HL-60 (cell line): ENCODE measurements around the gene SRBD1.

Experiments
- DNase-seq, 2 experiments: peaks; one replicate each; pipeline ENCODE4 v3.0.0-alpha.2; 2010 to 2020; ENCODE audit warnings: low read depth in 1 of 2, low spot score in 1 of 2
- H3K27ac ChIP-seq: fragments of 250-450 bp; sonication (Bioruptor Pico); replicated peaks from 2 replicates; pipeline ENCODE4 v1.5.1; 2020; ENCODE audit warnings: mild to moderate bottlenecking, moderate library complexity
- H3K27me3 ChIP-seq: fragments of 250-450 bp; sonication (Bioruptor Pico); 2 replicates; pipeline ENCODE4 v1.5.1; 2021; ENCODE audit warnings: mild to moderate bottlenecking, moderate library complexity; ENCODE audit not compliant: insufficient read depth, poor library complexity, severe bottlenecking
- H3K4me3 ChIP-seq: replicated peaks from 2 replicates; pipeline ENCODE4 v1.5.1; 2011; ENCODE audit warnings: mild to moderate bottlenecking, control low read depth, low read length; ENCODE audit not compliant: insufficient read depth
- CTCF ChIP-seq: IDR thresholded peaks from one replicate; pipeline ENCODE4 v1.5.1; 2011; ENCODE audit warnings: low read length, control low read depth, inconsistent platforms; ENCODE audit not compliant: insufficient read depth
- GABPA ChIP-seq: IDR thresholded peaks from 2 replicates; pipeline ENCODE4 v1.6.1; 2012; ENCODE audit warnings: low read depth
- POLR2AphosphoS5 ChIP-seq: IDR thresholded peaks from 2 replicates; pipeline ENCODE4 v1.6.1; 2012; ENCODE audit warnings: low read depth
- REST ChIP-seq: IDR thresholded peaks from 2 replicates; pipeline ENCODE4 v1.6.1; 2012; ENCODE audit warnings: low read depth; ENCODE audit not compliant: insufficient replicate concordance
- SPI1 ChIP-seq: IDR thresholded peaks from 2 replicates; pipeline ENCODE4 v1.6.1; 2012; ENCODE audit warnings: low read depth, mild to moderate bottlenecking, borderline replicate concordance

The SRBD1 gene

GRCh38 chr2:45404807-45405297 lies 206.2 kb downstream of the SRBD1 start:
- no peak for DNase-seq
- H3K27ac ChIP-seq: no peak overlapping the region
- H3K27me3 ChIP-seq: no peaks in the 10 kb centered on the region
- no peak for TF ChIP-seq GABPA
- no peak overlapping the region for H3K4me3 ChIP-seq

DNA sequence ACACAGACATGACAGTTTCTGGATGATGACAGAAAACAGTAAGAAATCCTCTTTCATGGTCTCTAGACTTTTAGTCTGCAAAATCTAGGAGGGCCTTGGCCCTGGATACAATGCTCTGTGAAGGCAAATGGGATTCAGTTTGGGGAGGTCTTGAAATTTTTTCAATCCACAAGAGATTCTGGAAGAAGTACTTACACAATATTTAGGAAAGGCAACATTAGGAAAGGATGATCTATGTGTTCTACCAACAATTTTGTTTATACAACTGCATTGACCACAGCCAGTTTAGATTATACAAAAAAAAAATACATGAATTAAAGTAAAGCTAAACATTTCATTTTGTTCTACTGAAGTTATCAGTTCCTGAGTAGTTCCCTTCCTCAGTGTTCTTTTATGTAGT lies 208.0 kb downstream of the SRBD1 start:
- DNase-seq: no peak
- TF ChIP-seq REST (no peak), POLR2AphosphoS5 (no peak), CTCF (no peak), SPI1 (no peak), GABPA (no peak)
- Histone ChIP-seq H3K4me3 (no peak overlapping the region), H3K27me3 (no peaks in the 10 kb centered on the region), H3K27ac (no peak overlapping the region)

GRCh38 chr2:45401431-45401922 lies 209.6 kb downstream of the SRBD1 start:
- no peak for DNase-seq
- TF ChIP-seq REST (no peak), CTCF (no peak), GABPA (no peak), POLR2AphosphoS5 (no peak), SPI1 (no peak)
- Histone ChIP-seq H3K27ac (no peak overlapping the region), H3K27me3 (no peaks in the 10 kb centered on the region), H3K4me3 (no peak overlapping the region)

- TF ChIP-seq GABPA: no peak
- TF ChIP-seq REST: no peak
- TF ChIP-seq SPI1: no peak
- no peak for TF ChIP-seq CTCF
- no peak for TF ChIP-seq POLR2AphosphoS5
- H3K27me3 ChIP-seq: no peaks in the 10 kb centered on the region
- H3K4me3 ChIP-seq: no peak overlapping the region
- no peak overlapping the region for H3K27ac ChIP-seq
- DNase-seq: no peak
These were observed 211.9 kb downstream of the SRBD1 start for GRCh38 chr2:45399040-45399784.
